PC-3 (cell line): ENCODE measurements around the gene CLASP2.

Experiments used
- EZH2 ChIP-seq: fragments of 300-600 bp; sonication (generic); IDR thresholded peaks from one replicate; pipeline ENCODE4 v1.6.1; 2017; ENCODE audit warnings: antibody characterized with exemption, mild to moderate bottlenecking, low read length; ENCODE audit not compliant: unreplicated experiment
- EZH2phosphoT487 ChIP-seq: fragments of 300-600 bp; sonication (generic); IDR thresholded peaks from 2 replicates; pipeline ENCODE4 v1.6.1; 2018; ENCODE audit warnings: mild to moderate bottlenecking, antibody characterized with exemption, low read length, borderline replicate concordance
- TF ChIP-seq, protein P1 (sequence below): fragments of 300-600 bp; sonication (generic); conservative IDR thresholded peaks from 2 replicates; pipeline ENCODE4 v1.5.1; 2017; ENCODE audit warnings: antibody characterized with exemption, low read depth, mild to moderate bottlenecking, low read length

DNA sequence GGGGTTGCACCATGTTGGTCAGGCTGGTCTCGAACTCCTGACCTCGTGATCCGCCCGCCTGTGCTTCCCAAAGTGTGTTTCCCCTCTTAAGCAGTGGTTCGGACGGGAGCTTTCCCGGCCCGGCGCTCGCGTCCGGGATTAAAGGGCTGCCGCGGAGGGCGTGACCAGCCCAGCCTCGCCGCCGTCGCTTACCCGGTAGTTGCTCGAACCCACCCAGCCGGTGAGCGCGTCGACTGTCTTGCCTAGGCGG lies 513 bp downstream of the CLASP2 start:
- TF ChIP-seq EZH2phosphoT487 (no peak), EZH2 (no peak)
- TF ChIP-seq, protein P1, sequence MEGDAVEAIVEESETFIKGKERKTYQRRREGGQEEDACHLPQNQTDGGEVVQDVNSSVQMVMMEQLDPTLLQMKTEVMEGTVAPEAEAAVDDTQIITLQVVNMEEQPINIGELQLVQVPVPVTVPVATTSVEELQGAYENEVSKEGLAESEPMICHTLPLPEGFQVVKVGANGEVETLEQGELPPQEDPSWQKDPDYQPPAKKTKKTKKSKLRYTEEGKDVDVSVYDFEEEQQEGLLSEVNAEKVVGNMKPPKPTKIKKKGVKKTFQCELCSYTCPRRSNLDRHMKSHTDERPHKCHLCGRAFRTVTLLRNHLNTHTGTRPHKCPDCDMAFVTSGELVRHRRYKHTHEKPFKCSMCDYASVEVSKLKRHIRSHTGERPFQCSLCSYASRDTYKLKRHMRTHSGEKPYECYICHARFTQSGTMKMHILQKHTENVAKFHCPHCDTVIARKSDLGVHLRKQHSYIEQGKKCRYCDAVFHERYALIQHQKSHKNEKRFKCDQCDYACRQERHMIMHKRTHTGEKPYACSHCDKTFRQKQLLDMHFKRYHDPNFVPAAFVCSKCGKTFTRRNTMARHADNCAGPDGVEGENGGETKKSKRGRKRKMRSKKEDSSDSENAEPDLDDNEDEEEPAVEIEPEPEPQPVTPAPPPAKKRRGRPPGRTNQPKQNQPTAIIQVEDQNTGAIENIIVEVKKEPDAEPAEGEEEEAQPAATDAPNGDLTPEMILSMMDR, result no peak
